ENCODE results near the gene EMC1.
"Not testable (repeated sequence)": the region's sequence is repeated elsewhere in the genome, so short reads cannot be mapped to it uniquely, and the experiment has no call there.

Gene EMC1
- total RNA-seq: 62.3 to 185 (median 76.3) reads per million in 3 experiments

- peak; percentile 88 for DNase-seq
Observed at GRCh38 chr1:19251305-19252196, at the start of gene EMC1, which contains the start of gene MRTO4. Gene EMC1, minus strand, starts transcription at chr1:19251524. Its CDS starts 15 bp downstream, at chr1:19251509. Gene MRTO4, plus strand, starts transcription at chr1:19251805. Its CDS starts 31 bp downstream, at chr1:19251836.

GRCh38 chr1:19300211-19300610 is 48.9 kb upstream of the EMC1 start:
- DNase-seq: no peak

GRCh38 chr1:19294638-19295037 is 43.3 kb upstream of the EMC1 start:
- DNase-seq: no peak

- no peak for DNase-seq
Observed at GRCh38 chr1:19289244-19289643, 37.9 kb upstream of the EMC1 start.

- peak; percentile 50 for DNase-seq
Observed at GRCh38 chr1:19288324-19289241, 37.3 kb upstream of the EMC1 start, which contains the start of gene AKR7A3. Gene AKR7A3, minus strand, starts transcription at chr1:19288770. Its CDS starts 61 bp downstream, at chr1:19288709.

- no peak for DNase-seq
Observed at GRCh38 chr1:19287436-19288185, 36.3 kb upstream of the EMC1 start.

GRCh38 chr1:19285807-19286206 is 34.5 kb upstream of the EMC1 start:
- not testable (repeated sequence) for DNase-seq

- not testable (repeated sequence) for DNase-seq
Observed at GRCh38 chr1:19285366-19285765, 34.0 kb upstream of the EMC1 start.

GRCh38 chr1:19284881-19285280 is 33.6 kb upstream of the EMC1 start:
- DNase-seq: no peak

GRCh38 chr1:19283891-19284290 is 32.6 kb upstream of the EMC1 start:
- no peak for DNase-seq

GRCh38 chr1:19274636-19275035 is 23.3 kb upstream of the EMC1 start:
- DNase-seq: no peak

GRCh38 chr1:19273844-19274531 is 22.7 kb upstream of the EMC1 start:
- not testable (repeated sequence) for DNase-seq

GRCh38 chr1:19273106-19273843 is 22.0 kb upstream of the EMC1 start:
- DNase-seq: no peak

- no peak for DNase-seq
Observed at GRCh38 chr1:19272064-19272463, 20.7 kb upstream of the EMC1 start.

- DNase-seq: not testable (repeated sequence)
Observed at GRCh38 chr1:19270343-19270730, 19.0 kb upstream of the EMC1 start.

GRCh38 chr1:19269427-19270342 is 18.4 kb upstream of the EMC1 start:
- not testable (repeated sequence) for DNase-seq

- no peak for DNase-seq
Observed at GRCh38 chr1:19268445-19268844, 17.1 kb upstream of the EMC1 start.

GRCh38 chr1:19262744-19263143 is 11.4 kb upstream of the EMC1 start:
- DNase-seq: no peak

- DNase-seq: no peak
Observed at GRCh38 chr1:19262047-19262446, 10.7 kb upstream of the EMC1 start.
